IMR-90 (cell line): ENCODE data around the gene TRO. TPM values are rescaled to one million over a fixed set of nuclear protein-coding genes. Genes with fewer than 3 reads are reported as not detected.

Source experiments
- ATAC-seq: fragments of 200-7000 bp; cut with Tn5 transposase; 2 replicates; pipeline ENCODE4 v1.9.1; 2020; ENCODE audit warnings: low read depth, mild to moderate bottlenecking, moderate library complexity
- BruUV-seq: library from RNA; stranded (reverse); fragments of 400-500 nt; replicated peaks from 2 replicates; lab custom pipeline; 2021; lab: Mats Ljungman, UMichigan
- CTCF ChIA-PET: fragments of 300-600 bp; formaldehyde crosslinking; extraction: SDS; loops from one replicate; lab custom pipeline; 2021; ENCODE audit warnings: antibody characterized with exemption; lab: Yijun Ruan, JAX
- POLR2A ChIA-PET: fragments of 300-600 bp; sonication (Branson Sonifier 250); formaldehyde crosslinking; loops from one replicate; lab custom pipeline; 2022; ENCODE audit warnings: antibody characterized with exemption; ENCODE audit not compliant: unreplicated experiment; lab: Charles Lee
- DNase-seq: peaks from one replicate; pipeline ENCODE4 v3.0.0; 2013
- H2AFZ ChIP-seq: replicated peaks from 2 replicates; pipeline ENCODE3; 2013; ENCODE audit warnings: low read length, mild to moderate bottlenecking; ENCODE audit not compliant: poor library complexity
- H2AK5ac ChIP-seq: 2 replicates; pipeline ENCODE4 v1.6.1; 2013; ENCODE audit warnings: low read depth, low read length, inconsistent platforms
- H2AK9ac ChIP-seq: replicated peaks from 2 replicates; pipeline ENCODE3; 2013; ENCODE audit warnings: mild to moderate bottlenecking, low read depth, low read length, moderate library complexity; ENCODE audit not compliant: poor library complexity
- H2BK120ac ChIP-seq: 2 replicates; pipeline ENCODE4 v1.6.1; 2013; ENCODE audit warnings: low read depth, low read length, inconsistent platforms
- H2BK15ac ChIP-seq: 3 replicates; pipeline ENCODE4 v1.6.1; 2013; ENCODE audit warnings: low read depth, low read length, inconsistent platforms
- H2BK20ac ChIP-seq: 2 replicates; pipeline ENCODE4 v1.6.1; 2013; ENCODE audit warnings: low read depth, mild to moderate bottlenecking, inconsistent platforms, low read length, moderate library complexity
- H2BK5ac ChIP-seq: 2 replicates; pipeline ENCODE4 v1.6.1; 2013; ENCODE audit warnings: mild to moderate bottlenecking, low read depth, low read length, inconsistent platforms; ENCODE audit not compliant: poor library complexity, severe bottlenecking
- H3K14ac ChIP-seq: replicated peaks from 2 replicates; pipeline ENCODE4 v1.6.1; 2013; ENCODE audit warnings: low read depth, low read length, inconsistent platforms
- H3K18ac ChIP-seq: 2 replicates; pipeline ENCODE4 v1.6.1; 2013; ENCODE audit warnings: low read depth, low read length, control low read depth
- H3K23ac ChIP-seq: 2 replicates; pipeline ENCODE4 v1.6.1; 2013; ENCODE audit warnings: low read depth, low read length, inconsistent platforms
- H3K27ac ChIP-seq: 2 replicates; pipeline ENCODE4 v1.5.1; 2013; ENCODE audit warnings: mild to moderate bottlenecking, control low read depth, low read length; ENCODE audit not compliant: insufficient read depth
- H3K27me3 ChIP-seq: 2 replicates; pipeline ENCODE4 v1.6.1; 2013; ENCODE audit warnings: low read length; ENCODE audit not compliant: control insufficient read depth, insufficient read depth
- H3K36me3 ChIP-seq: 2 replicates; pipeline ENCODE4 v1.6.1; 2013; ENCODE audit warnings: low read length, mixed read lengths; ENCODE audit not compliant: control insufficient read depth, insufficient read depth
- H3K4ac ChIP-seq: 2 replicates; pipeline ENCODE4 v1.6.1; 2013; ENCODE audit warnings: low read depth, low read length, inconsistent platforms
- H3K4me1 ChIP-seq: 2 replicates; pipeline ENCODE4 v1.6.1; 2013; ENCODE audit warnings: low read length, mixed read lengths; ENCODE audit not compliant: control insufficient read depth, insufficient read depth
- H3K4me2 ChIP-seq: 2 replicates; pipeline ENCODE4 v1.6.1; 2013; ENCODE audit warnings: low read depth, mild to moderate bottlenecking, control low read depth, low read length, moderate library complexity
- H3K4me3 ChIP-seq: 2 replicates; pipeline ENCODE4 v1.5.1; 2013; ENCODE audit warnings: low read depth, mild to moderate bottlenecking, control low read depth, low read length, moderate library complexity; ENCODE audit not compliant: insufficient read depth
- H3K56ac ChIP-seq: 2 replicates; pipeline ENCODE4 v1.6.1; 2013; ENCODE audit warnings: low read length, inconsistent platforms; ENCODE audit not compliant: insufficient read depth; ENCODE audit errors: extremely low read depth
- H3K79me1 ChIP-seq, 2 experiments: 2 replicates each; pipeline ENCODE4 v1.6.1; 2013; ENCODE audit warnings: low read length in 2 of 2, inconsistent platforms in 1 of 2, low read depth in 1 of 2
- H3K9ac ChIP-seq: 2 replicates; pipeline ENCODE4 v1.6.1; 2013; ENCODE audit warnings: low read depth, low read length, control low read depth
- H3K9me1 ChIP-seq: 2 replicates; pipeline ENCODE4 v1.6.1; 2013; ENCODE audit warnings: low read length, inconsistent platforms; ENCODE audit not compliant: insufficient read depth
- H3K9me3 ChIP-seq: 2 replicates; pipeline ENCODE4 v1.6.1; 2013; ENCODE audit warnings: low read length; ENCODE audit not compliant: control insufficient read depth, insufficient read depth
- H4K20me1 ChIP-seq: 2 replicates; pipeline ENCODE4 v1.6.1; 2013; ENCODE audit warnings: low read length, inconsistent platforms; ENCODE audit not compliant: insufficient read depth
- H4K5ac ChIP-seq: 2 replicates; pipeline ENCODE4 v1.6.1; 2013; ENCODE audit warnings: mild to moderate bottlenecking, low read depth, low read length, control low read depth
- H4K8ac ChIP-seq, 2 experiments: 2 replicates each; pipeline ENCODE4 v1.6.1; 2013; ENCODE audit warnings: low read depth in 2 of 2, low read length in 2 of 2, control low read depth in 1 of 2, inconsistent platforms in 1 of 2
- H4K91ac ChIP-seq: 2 replicates; pipeline ENCODE4 v1.6.1; 2013; ENCODE audit warnings: low read depth, low read length, inconsistent platforms; ENCODE audit not compliant: insufficient read depth
- BHLHE40 ChIP-seq: fragments of 150-350 bp; IDR thresholded peaks from 2 replicates; pipeline ENCODE4 v1.6.1; 2016; ENCODE audit warnings: mild to moderate bottlenecking, low read depth, low read length
- CEBPB ChIP-seq: IDR thresholded peaks from 2 replicates; pipeline ENCODE4 v1.6.1; 2012; ENCODE audit warnings: low read depth, low read length, improper control_type of control experiment
- CHD1 ChIP-seq: IDR thresholded peaks from 2 replicates; pipeline ENCODE4 v1.6.1; 2012; ENCODE audit warnings: low read depth, low read length, improper control_type of control experiment
- FOS ChIP-seq: fragments of 150-350 bp; IDR thresholded peaks from 2 replicates; pipeline ENCODE4 v1.6.1; 2016; ENCODE audit warnings: low read depth, low read length
- MAFK ChIP-seq: IDR thresholded peaks from 2 replicates; pipeline ENCODE4 v1.6.1; 2012; ENCODE audit warnings: low read depth, low read length, improper control_type of control experiment
- MXI1 ChIP-seq: IDR thresholded peaks from 2 replicates; pipeline ENCODE4 v1.6.1; 2012; ENCODE audit warnings: low read depth, mild to moderate bottlenecking, low read length, moderate library complexity, borderline replicate concordance
- NFE2L2 ChIP-seq: fragments of 150-350 bp; IDR thresholded peaks from 2 replicates; pipeline ENCODE4 v1.6.1; 2016; ENCODE audit warnings: low read depth, mild to moderate bottlenecking, low read length
- RAD21 ChIP-seq: IDR thresholded peaks from 2 replicates; pipeline ENCODE4 v1.6.1; 2012; ENCODE audit warnings: low read length, improper control_type of control experiment
- RCOR1 ChIP-seq: IDR thresholded peaks from 2 replicates; pipeline ENCODE4 v1.6.1; 2012; ENCODE audit warnings: mild to moderate bottlenecking, low read length, improper control_type of control experiment; ENCODE audit not compliant: insufficient replicate concordance
- USF2 ChIP-seq: fragments of 150-350 bp; IDR thresholded peaks from 2 replicates; pipeline ENCODE4 v1.6.1; 2017; ENCODE audit warnings: mild to moderate bottlenecking, antibody characterized with exemption, low read length, low read depth
- WGBS, 2 experiments: methylation state at CpG; one replicate each; pipeline versions ENCODE4 v1.1.5 to v1.1.7; 2013; ENCODE audit warnings: missing lambda C conversion rate in 2 of 2; ENCODE audit not compliant: insufficient read length in 1 of 2; ENCODE audit errors: extremely low coverage in 2 of 2; 5-methylcytosine and 5-hydroxymethylcytosine counted together
- dilution Hi-C: fragments of 300-500 bp; cut with HindIII; formaldehyde crosslinking; loops from one replicate; pipeline ENCODE4 v1.14.3; 2018; ENCODE audit warnings: low sequenced_read_pairs; ENCODE audit not compliant: unreplicated experiment
- in situ Hi-C: fragments of 300-500 bp; cut with MboI; formaldehyde crosslinking; loops from 3 replicates; pipeline ENCODE4 v1.14.3; 2019; ENCODE audit warnings: low sequenced_read_pairs, inconsistent platforms, mixed read lengths
- intact Hi-C: fragments of 100-400 bp; cut with micrococcal nuclease; formaldehyde crosslinking; loops from 2 replicates; pipeline ENCODE4 v1.10.0; 2022
- polyA plus RNA-seq, 3 experiments: library from polyadenylated mRNA; depleted of rRNA; stranded (reverse); fragments of >200 nt; gene quantifications; 2 replicates each; pipeline ENCODE4 v1.2.3, GENCODE V29; 2012; ENCODE audit warnings: low replicate concordance in 1 of 3
- total RNA-seq: library from RNA; depleted of rRNA; stranded (reverse); fragments of >200 nt; gene quantifications from 2 replicates; pipeline ENCODE4 v1.2.3, GENCODE V29; 2012

Gene TRO
- total and polyA plus RNA-seq, 2 of the 4 experiments (the other 2 are of a cell fraction), result 35.1 to 54.2 TPM

- H4K91ac ChIP-seq, result no peak overlapping the region
- no peaks in the 10 kb centered on the region for H3K9me1 ChIP-seq
- DNase-seq, result no peak
- no peak overlapping the region for H4K5ac ChIP-seq
- H2AK5ac ChIP-seq, result no peak overlapping the region
- H3K36me3 ChIP-seq, result peaks cover 22% of the 10 kb centered on the region
- H3K79me1 ChIP-seq, result no peaks in the 10 kb centered on the region
- no peak overlapping the region for H2AFZ ChIP-seq
- no CpG with 5 or more reads among the region's 2 CpGs for WGBS, 2 experiments
- H2AK9ac ChIP-seq, result no peak overlapping the region
- no peak overlapping the region for H3K56ac ChIP-seq
- H3K18ac ChIP-seq, result no peak overlapping the region
- H3K27me3 ChIP-seq, result no peaks in the 10 kb centered on the region
- intact Hi-C loops, result no loop called here
- H2BK5ac ChIP-seq, result no peak overlapping the region
- H3K4ac ChIP-seq, result no peak overlapping the region
- H3K9me3 ChIP-seq, result no peaks in the 10 kb centered on the region
- H3K23ac ChIP-seq, result no peak overlapping the region
- ATAC-seq, result no peak
- H3K4me1 ChIP-seq, result no peaks in the 10 kb centered on the region
- no peaks in the 10 kb centered on the region; the same call in 1 of the 2 replicates for H4K20me1 ChIP-seq
- H2BK15ac ChIP-seq, result no peak overlapping the region
- H3K27ac ChIP-seq, result no peak overlapping the region
- H2BK120ac ChIP-seq, result no peak overlapping the region
- H3K4me3 ChIP-seq, result no peak overlapping the region
- no peak overlapping the region for H3K14ac ChIP-seq
- CTCF ChIA-PET, result no interaction called here
- BruUV-seq, result no TSS peak
- no peak overlapping the region for H3K4me2 ChIP-seq
- no peak overlapping the region for H2BK20ac ChIP-seq
- in situ Hi-C loops, result no loop called here
- TF ChIP-seq NFE2L2 (no peak), USF2 (no peak), RCOR1 (no peak), MAFK (no peak), CHD1 (no peak), BHLHE40 (no peak), RAD21 (no peak), FOS (no peak), CEBPB (no peak), MXI1 (no peak)
- no peak overlapping the region for H4K8ac ChIP-seq
- POLR2A ChIA-PET, result no interaction called here
- H3K9ac ChIP-seq, result no peak overlapping the region
- dilution Hi-C loops, result no loop called here
Observed at GRCh38 chrX:54931107-54931506, 10.5 kb downstream of the TRO start.
